NT2/D1 (cell line): ENCODE measurements around the gene CACHD1.

Experiments
- SUZ12 ChIP-seq: IDR thresholded peaks from 2 replicates; pipeline ENCODE4 v1.6.1; 2011; ENCODE audit not compliant: insufficient read length, insufficient read depth; ENCODE audit errors: extremely low read depth
- ZNF274 ChIP-seq: IDR thresholded peaks from 2 replicates; pipeline ENCODE4 v1.6.1; 2011; ENCODE audit warnings: mild to moderate bottlenecking, low read depth, low read length

DNA sequence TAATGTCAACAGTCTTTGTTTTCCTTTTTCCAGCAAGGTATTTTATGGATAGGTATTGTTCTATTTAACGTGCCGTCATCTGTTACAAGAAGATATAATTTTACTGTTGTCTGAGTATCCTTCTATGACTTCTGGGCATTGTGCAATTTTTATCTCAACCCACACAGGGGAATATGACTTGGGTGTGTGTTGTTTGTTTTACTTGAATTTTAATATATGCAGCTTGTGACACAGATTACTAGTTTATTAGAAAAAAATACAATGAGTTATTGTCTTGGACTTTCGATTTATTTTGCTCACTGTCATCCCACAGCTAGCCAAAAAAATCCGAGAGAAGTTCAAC is 111.9 kb downstream of the CACHD1 start:
- TF ChIP-seq SUZ12 (no peak), ZNF274 (no peak)
